Hepatocyte (in vitro differentiated cells): ENCODE results near the gene SKOR2.

Experiments used
- CTCF ChIP-seq: fragments of 200-600 bp; sonication (generic); IDR thresholded peaks from 2 replicates; pipeline ENCODE4 v1.5.1; 2016; ENCODE audit warnings: antibody characterized with exemption, mild to moderate bottlenecking; ENCODE audit not compliant: poor library complexity
- EZH2 ChIP-seq: fragments of 200-600 bp; sonication (generic); IDR thresholded peaks from 2 replicates; pipeline ENCODE4 v1.6.1; 2016; ENCODE audit warnings: antibody characterized with exemption, mild to moderate bottlenecking, borderline replicate concordance
- EZH2phosphoT487 ChIP-seq: fragments of 200-600 bp; sonication (generic); IDR thresholded peaks from one replicate; pipeline ENCODE4 v1.6.1; 2018; ENCODE audit warnings: antibody characterized with exemption, mild to moderate bottlenecking, low read depth, moderate library complexity; ENCODE audit not compliant: unreplicated experiment, severe bottlenecking

GRCh38 chr18:47203626-47204464 is 47.6 kb downstream of the SKOR2 start:
- TF ChIP-seq CTCF: no peak
- no peak for TF ChIP-seq EZH2phosphoT487
- no peak for TF ChIP-seq EZH2
